Upper lobe of left lung (tissue), 6 donors: ENCODE results near the gene RAB6B. TPM values are rescaled to one million over a fixed set of nuclear protein-coding genes. Genes with fewer than 3 reads are reported as not detected.

Source experiments
- ATAC-seq, 2 donors: fragments of 200-7000 bp; cut with Tn5 transposase; one replicate each; pipeline ENCODE4 v1.9.1; 2022; ENCODE audit warnings: mild to moderate bottlenecking in 2 of 2, moderate library complexity in 2 of 2; ENCODE audit not compliant: low FRiP score in 2 of 2
- DNase-seq, 2 donors: peaks; one replicate each; pipeline ENCODE4 v3.0.0-alpha.2; 2019 to 2020
- H3K27ac ChIP-seq, 4 donors: fragments of 200-600 bp; sonication (generic); one replicate each; pipeline ENCODE4 v1.5.1; 2016 to 2019
- H3K27me3 ChIP-seq, 4 donors: fragments of 200-600 bp; sonication (generic); one replicate each; pipeline ENCODE4 v1.5.1; 2017 to 2019
- H3K36me3 ChIP-seq, 4 donors: fragments of 200-600 bp; sonication (generic); one replicate each; pipeline ENCODE4 v1.5.1; 2016 to 2019
- H3K4me1 ChIP-seq, 4 donors: fragments of 200-600 bp; sonication (generic); one replicate each; pipeline ENCODE4 v1.5.1; 2018 to 2019
- H3K4me3 ChIP-seq, 4 donors: fragments of 200-600 bp; sonication (generic); one replicate each; pipeline ENCODE4 v1.5.1; 2017 to 2019; ENCODE audit warnings: mild to moderate bottlenecking in 2 of 4, moderate library complexity in 1 of 4
- H3K9me3 ChIP-seq, 4 donors: fragments of 200-600 bp; sonication (generic); one replicate each; pipeline ENCODE4 v1.5.1; 2018 to 2019
- CTCF ChIP-seq, 6 experiments: fragments of 450-650 bp in 4 of 6; fragments of 200-600 bp in 2 of 6; sonication (generic) in 2 of 6; IDR thresholded peaks; one replicate each; pipeline ENCODE4 v1.5.1; 2016 to 2019; ENCODE audit warnings: antibody characterized with exemption in 6 of 6
- EP300 ChIP-seq, 4 donors: sonication (generic); formaldehyde crosslinking; IDR thresholded peaks; one replicate each; pipeline ENCODE4 v1.5.1; 2017; ENCODE audit warnings: antibody characterized with exemption in 4 of 4, control low read depth in 2 of 4
- POLR2A ChIP-seq, 4 donors: fragments of 450-650 bp; IDR thresholded peaks; one replicate each; pipeline ENCODE4 v1.5.1; 2016 to 2017; ENCODE audit warnings: antibody characterized with exemption in 4 of 4, mild to moderate bottlenecking in 2 of 4
- POLR2AphosphoS5 ChIP-seq, 2 donors: sonication (generic); formaldehyde crosslinking; IDR thresholded peaks; one replicate each; pipeline ENCODE4 v1.5.1; 2017; ENCODE audit warnings: antibody characterized with exemption in 2 of 2
- WGBS, 2 donors: methylation state at CpG; one replicate each; pipeline ENCODE4 v1.1.5; 2017 to 2018; 5-methylcytosine and 5-hydroxymethylcytosine counted together
- total RNA-seq, 6 donors: library from RNA; depleted of rRNA in 4 of 6; stranded (reverse); fragments of >200 nt in 4 of 6; gene quantifications; one replicate each; pipeline versions ENCODE4 v1.1.0 to v1.2.1, GENCODE V29; 2016 to 2021
- donor health status: DM: no; HTN: no; CAD: no; lungs with moderate emphysema.
- donor health status: DM: no; HTN: yes; CAD: no; lungs with severe emphysema.

Gene RAB6B
- total RNA-seq, 6 donors from 2014 or later, result 1.00 to 6.3 (median 2.8) TPM

DNA sequence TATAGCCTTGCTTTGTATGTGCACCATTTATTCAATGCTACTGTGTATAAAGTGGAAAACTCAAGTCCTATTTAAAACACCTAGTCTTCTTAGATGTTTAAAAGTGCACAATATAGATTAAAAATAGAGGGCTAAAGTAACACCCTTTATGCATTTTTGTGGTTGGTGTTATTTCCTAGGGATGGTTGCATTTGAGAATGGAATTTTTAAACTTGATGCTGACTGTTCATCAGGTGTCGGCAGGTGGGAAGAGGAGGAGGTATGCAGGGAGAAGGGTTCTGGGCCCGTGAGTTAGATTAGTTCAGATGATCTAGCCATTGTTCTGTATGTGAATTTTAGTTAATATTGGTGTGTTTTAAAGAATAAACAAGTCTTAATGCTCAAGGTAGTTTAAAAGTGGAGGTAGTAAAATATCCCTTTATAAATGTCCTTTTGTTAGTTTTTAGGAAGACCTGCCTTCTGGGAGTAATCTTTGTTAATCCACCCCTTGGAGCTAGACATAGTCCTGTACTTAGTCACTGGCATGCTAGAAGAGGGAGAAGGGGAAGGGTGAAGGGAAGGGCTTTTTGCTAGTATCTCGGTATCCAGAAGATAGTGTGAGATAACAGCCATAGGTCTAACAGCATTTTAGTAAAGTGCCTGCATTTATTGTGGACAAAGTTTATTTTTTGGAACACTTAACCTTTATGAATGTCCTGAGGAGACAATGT lies 98.1 kb downstream of the RAB6B start:
- Histone ChIP-seq H3K27me3 (no peaks in the 10 kb centered on the region), H3K9me3 (peaks cover 0 to 7% (median under 1%) of the 10 kb centered on the region in 4 donors), H3K4me3 (no peak overlapping the region), H3K27ac (no peak overlapping the region), H3K36me3 (no peaks in the 10 kb centered on the region), H3K4me1 (no peaks in the 10 kb centered on the region)
- no peak for DNase-seq
- WGBS, 2 donors, result 82 to 87% methylated on average over 3 of the region's 3 CpGs
- ATAC-seq, result no peak
- no peak for TF ChIP-seq CTCF (IDR thresholded peaks at IDR 0.05)
- TF ChIP-seq POLR2A (IDR thresholded peaks at IDR 0.05), result no peak
- TF ChIP-seq EP300 (IDR thresholded peaks at IDR 0.05), result no peak
- TF ChIP-seq POLR2AphosphoS5 (IDR thresholded peaks at IDR 0.05), result no peak

DNA sequence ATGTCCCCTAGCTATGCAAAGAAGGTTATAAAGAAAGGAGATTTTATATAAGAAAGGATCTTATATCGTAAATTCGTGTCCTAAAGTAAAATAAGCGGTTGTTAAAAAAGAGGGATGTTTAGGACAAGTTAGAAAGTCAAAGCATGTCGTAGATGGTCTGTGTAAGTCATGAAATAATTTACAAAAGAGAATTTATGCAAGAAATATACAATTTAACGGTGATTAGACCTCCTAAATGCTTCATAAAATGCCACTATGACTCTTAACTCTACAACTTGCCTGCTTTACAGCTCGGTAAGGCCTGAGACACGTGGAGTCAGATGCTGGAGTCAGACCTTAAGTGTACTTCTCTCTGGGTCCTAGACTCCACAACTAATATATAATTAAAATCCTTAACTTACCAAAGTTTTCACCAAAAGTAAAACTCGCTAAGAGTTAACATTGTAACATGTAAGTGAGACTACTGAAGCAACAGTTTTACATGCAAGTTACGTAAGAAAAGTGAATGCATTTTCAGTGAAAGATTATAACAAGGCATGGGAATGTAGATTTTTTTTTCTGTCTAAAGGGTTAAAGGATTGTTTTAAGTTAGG lies 103.4 kb downstream of the RAB6B start:
- TF ChIP-seq EP300 (IDR thresholded peaks at IDR 0.05), result no peak
- TF ChIP-seq CTCF (IDR thresholded peaks at IDR 0.05), result no peak
- TF ChIP-seq POLR2AphosphoS5 (IDR thresholded peaks at IDR 0.05), result no peak
- TF ChIP-seq POLR2A (IDR thresholded peaks at IDR 0.05), result no peak
- no peaks in the 10 kb centered on the region for H3K4me1 ChIP-seq
- no peak overlapping the region for H3K4me3 ChIP-seq
- no peak overlapping the region for H3K27ac ChIP-seq
- H3K36me3 ChIP-seq, result no peaks in the 10 kb centered on the region
- 65 to 69% methylated on average over 9 of the region's 9 CpGs for WGBS, 2 donors
- DNase-seq (no peak), ATAC-seq (no peak)
- H3K9me3 ChIP-seq, result peaks cover 0 to 15% (median 13%) of the 10 kb centered on the region in 4 donors
- H3K27me3 ChIP-seq, result no peaks in the 10 kb centered on the region

- TF ChIP-seq EP300 (IDR thresholded peaks at IDR 0.05) (no peak), CTCF (IDR thresholded peaks at IDR 0.05) (no peak), POLR2A (IDR thresholded peaks at IDR 0.05) (no peak), POLR2AphosphoS5 (IDR thresholded peaks at IDR 0.05) (no peak)
- no peak for DNase-seq
- Histone ChIP-seq H3K36me3 (no peaks in the 10 kb centered on the region), H3K4me1 (no peaks in the 10 kb centered on the region), H3K27ac (no peak overlapping the region), H3K27me3 (no peaks in the 10 kb centered on the region), H3K4me3 (no peak overlapping the region), H3K9me3 (peaks cover 0 to 14% (median 11%) of the 10 kb centered on the region in 4 donors)
- 79 to 82% methylated on average over 2 of the region's 2 CpGs for WGBS, 2 donors
- ATAC-seq, result no peak
Observed at GRCh38 chr3:133788024-133788423, 107.7 kb downstream of the RAB6B start.

GRCh38 chr3:133783762-133784161 lies 111.9 kb downstream of the RAB6B start:
- no peak for ATAC-seq

More at GRCh38 chr3:133783762-133784161, 111.9 kb downstream of the RAB6B start:
- Histone ChIP-seq H3K4me3 (no peak overlapping the region), H3K27ac (no peak overlapping the region), H3K9me3 (no peaks in the 10 kb centered on the region), H3K27me3 (no peaks in the 10 kb centered on the region), H3K4me1 (no peaks in the 10 kb centered on the region), H3K36me3 (no peaks in the 10 kb centered on the region)
- 71 to 72% methylated on average over 25 to 32 of the region's 32 CpGs for WGBS, 2 donors
- DNase-seq, result peak in 1 of 2 donors; percentile 77
- TF ChIP-seq CTCF (IDR thresholded peaks at IDR 0.05) (no peak), POLR2AphosphoS5 (IDR thresholded peaks at IDR 0.05) (no peak), EP300 (IDR thresholded peaks at IDR 0.05) (no peak), POLR2A (IDR thresholded peaks at IDR 0.05) (no peak)
